DMS53 treated with DMSO at 0.1 percent for 48 hours (cell line): ENCODE results near the gene TERF2IP.

ENCODE experiments used
- DNase-seq: peaks from one replicate; lab custom pipeline; 2025; ENCODE audit not compliant: unreplicated experiment; lab: John Stamatoyannopoulos, UW

Gene TERF2IP

DNA sequence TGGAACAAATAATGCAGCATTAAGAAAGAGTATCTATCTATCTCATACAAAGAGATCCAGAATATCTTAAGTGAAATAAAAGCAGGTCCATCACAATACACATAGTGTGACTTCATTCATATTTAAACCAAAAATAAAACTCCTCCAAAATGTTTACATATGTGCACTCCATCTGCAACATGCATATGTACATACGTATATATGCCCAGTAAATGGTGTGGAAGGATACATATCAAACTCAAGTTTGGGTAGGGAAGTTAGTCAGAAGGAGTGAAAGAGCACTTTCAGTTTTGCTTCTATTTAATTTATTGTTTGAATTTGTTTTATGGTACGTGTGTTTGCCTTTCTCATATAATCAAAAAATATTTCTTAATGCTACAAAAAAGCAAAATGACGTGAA lies 12.5 kb upstream of the TERF2IP start:
- no peak for DNase-seq

DNA sequence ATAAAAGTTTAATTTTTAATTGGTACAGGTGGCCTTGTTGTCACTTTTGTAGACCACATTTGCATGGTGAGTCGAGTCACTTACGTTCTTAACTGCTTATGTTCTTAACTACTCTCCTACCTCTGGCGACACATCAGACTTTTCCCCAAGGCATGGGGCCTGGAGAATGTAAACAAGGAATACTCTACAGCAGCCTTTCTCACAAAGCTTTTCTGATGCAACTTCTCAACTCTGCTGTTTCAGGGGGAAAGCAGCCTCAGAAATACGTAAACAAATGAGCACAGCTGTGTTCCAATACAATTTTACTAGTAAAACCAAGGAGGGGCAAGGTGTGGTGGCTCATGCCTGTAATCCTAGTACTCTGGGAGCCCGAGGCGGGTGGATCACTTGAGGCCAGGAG lies 7.0 kb upstream of the TERF2IP start:
- DNase-seq = no peak

DNA sequence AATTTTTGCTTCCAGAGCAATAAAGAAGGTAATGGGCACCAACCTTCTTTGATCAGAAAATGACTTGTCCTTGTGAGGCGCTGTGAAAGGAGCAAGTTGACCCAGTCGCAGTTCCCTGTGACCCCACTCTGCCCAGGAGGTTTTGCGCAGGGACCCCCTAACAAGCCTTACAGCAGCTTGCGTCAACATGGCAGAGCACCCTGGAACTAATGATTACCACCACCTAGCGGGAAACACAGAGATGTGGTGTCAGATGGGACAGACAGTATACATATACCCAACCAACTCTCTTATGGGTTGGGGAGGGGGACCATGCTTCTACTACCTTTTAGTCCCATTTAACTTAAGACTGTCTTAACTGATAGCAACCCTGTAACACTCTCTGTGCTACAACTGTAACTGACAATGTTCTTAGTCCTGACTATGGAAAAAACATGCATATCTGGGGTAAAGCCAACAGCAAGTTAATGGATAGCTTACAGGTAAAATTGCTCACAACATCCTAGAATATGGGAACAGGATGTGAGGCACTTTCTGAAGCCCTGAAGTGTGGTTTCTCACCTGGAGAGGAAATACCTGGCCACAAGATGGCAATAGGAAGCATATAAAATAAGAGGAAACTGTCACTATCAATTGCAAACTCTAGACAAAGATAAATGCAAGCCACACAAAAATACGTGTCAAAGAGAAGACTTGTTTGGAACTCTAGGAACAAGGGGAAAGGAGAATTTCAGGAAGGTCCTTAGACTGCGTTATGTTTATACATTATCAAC lies 3.1 kb upstream of the TERF2IP start:
- DNase-seq = no peak

DNA sequence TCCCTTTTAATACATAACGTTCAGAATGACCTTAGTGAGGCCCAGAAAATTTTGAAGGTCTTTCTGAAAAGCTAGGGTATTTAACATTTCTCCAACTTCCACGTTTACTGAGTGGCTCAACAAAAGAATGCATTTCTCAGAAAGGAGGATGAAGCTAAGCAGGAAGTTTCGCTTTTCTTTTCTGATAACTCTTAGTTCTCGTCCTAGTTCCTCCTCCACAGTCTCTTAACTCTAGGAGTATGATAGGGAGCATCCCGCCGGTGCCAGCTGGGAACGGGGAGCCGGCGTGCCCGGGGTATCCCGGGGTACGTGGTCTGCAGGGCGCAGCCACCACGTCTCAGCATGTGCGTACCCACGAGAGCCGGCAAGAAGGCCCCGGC lies 471 bp upstream of the TERF2IP start:
- DNase-seq = no peak

DNA sequence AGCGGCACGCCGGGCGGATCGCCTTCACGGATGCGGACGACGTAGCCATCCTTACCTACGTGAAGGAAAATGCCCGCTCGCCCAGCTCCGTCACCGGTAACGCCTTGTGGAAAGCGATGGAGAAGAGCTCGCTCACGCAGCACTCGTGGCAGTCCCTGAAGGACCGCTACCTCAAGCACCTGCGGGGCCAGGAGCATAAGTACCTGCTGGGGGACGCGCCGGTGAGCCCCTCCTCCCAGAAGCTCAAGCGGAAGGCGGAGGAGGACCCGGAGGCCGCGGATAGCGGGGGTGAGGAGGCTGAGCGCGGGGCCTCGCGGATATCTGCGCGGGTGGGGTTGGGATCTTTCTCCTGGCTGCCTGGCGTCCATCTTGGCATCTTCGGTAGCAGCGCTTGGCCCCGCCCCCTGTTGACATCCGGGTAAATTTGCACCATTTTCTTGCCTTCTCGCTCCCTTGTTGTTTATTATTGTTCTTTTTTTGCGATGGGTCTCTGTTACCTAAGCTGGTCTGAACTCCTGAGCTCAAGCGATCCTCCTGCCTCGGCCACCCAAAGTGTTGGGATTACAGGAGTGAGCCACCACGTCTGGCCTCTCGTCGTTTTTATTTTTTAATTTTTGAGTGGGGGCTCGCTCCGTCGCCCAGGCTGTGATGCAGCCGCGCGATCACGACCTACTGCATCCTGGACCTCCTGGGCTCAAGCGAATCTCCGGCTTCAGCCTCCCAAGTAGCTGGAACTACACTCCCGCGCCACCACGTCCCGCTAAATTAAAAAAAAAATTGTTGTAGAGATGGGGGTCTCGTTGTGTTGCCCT lies 898 bp downstream of the TERF2IP start:
- peak; percentile 27 for DNase-seq

DNA sequence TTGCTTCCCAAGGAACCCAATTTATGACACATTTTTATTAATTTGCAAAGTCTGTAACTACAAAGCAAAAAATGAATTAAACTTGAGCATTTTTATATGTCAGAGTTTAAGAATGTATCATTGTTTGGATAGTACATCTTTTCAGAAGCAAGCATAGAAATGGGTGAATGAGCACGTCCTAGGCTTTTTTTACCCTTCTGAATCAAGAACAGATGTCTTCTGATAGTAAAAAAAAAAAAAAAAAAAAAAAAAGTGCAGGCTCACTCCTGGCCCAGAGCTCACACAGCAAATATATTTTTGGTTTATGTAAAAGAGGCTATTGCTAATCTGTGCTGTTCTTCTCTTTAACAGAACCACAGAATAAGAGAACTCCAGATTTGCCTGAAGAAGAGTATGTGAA lies 6.3 kb downstream of the TERF2IP start:
- no peak for DNase-seq

DNA sequence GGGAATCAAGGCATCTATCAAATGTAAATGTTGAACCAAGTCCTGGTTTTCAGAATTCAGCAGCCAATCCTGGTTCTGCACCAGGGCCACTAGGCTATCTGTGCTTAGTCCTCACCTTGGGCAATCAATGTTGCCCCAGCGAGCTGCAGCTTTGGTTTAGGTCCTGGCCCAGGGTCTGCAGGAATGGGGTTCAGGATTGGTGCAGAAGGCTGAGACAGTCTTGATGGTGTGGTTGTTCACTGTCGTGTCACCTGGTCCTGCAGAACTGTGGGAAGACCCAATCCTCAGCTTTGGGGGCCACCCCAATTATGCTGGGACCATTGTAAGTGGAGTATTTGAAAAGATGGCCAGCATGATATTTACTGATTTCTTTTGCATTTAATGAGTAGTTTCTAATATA lies 10.6 kb downstream of the TERF2IP start:
- no peak for DNase-seq

DNA sequence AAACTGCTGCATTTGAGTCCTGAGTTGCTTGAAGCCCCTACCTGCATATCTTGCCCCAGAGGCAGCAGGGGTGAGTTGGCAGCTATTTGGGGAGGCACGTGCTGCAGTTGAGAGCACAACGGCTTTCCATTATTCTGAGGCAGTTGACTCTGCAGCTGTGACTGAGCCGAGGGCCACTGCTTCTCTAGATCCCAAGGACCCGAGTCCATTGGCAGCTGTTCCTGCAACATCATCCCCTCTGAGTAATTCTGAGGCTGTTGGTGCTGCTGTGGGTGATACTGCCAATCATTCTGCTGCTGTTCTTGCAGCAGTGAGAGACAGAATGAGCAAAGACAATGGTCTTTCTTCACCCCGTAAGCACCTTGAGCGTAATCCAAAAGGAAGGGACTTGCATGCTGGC lies 12.7 kb downstream of the TERF2IP start:
- DNase-seq = no peak

DNA sequence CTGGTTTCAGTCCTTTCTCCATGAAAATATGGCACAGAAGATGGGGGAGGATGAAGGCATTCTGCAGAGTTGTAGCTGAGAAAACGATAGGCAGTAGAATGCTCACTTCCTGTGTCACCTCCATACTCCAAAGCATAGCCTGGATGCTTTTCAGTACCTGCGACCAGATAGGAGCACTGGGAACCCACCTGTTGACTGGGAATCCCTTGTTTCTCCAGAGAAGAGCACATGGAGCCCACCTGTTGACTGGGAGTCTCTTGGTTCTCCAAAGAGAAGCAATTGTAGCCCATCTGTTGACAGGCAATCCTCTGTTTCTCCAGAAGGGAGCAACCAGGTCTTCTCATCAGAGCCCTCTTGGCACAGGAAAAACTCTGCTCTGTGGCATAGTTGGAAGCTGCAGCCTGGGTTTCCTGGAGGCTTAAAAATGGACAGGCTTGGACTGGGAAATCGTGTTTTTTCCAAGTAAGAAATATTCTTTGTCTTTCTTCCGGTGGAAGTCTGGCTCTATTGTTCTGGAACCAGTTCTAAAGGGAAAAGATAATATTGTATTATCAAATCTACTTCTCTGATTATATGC lies 13.2 kb downstream of the TERF2IP start:
- no peak for DNase-seq

DNA sequence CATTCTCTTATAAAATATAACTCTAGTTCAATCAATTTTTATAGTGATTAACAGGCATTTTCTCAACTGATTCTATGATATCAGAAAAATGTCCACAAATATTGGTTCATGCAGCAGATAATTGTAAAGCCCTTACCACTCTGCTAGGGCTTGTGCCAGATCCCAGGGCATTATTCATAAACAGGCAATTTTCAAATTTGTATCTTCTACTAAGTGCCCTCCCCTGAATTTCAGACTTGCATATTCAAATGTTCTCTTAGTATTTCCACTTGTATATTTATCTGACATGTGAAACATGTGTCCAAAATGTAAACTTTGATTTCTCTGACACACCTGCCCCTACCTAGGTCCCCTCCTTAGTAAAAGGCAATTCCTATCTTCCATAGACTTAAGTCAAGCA lies 19.9 kb downstream of the TERF2IP start:
- DNase-seq = no peak

DNA sequence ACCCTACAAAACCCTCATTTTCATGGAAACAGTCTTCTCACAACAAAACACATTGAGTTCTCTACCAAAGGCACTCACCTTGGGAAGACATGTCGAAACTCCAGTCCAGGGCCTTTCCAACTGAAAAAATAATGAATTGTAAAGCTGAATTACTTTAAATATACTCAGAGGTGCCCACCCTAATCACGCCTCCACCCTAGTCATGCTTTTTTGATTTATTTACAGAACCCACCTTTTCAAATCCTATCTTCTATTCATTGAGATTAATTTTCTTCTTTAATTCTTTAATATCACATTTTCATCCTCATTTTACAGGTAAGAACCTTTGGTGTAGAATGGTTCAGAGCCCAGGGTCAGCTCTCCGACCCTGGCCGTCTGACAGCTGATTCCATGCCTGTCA lies 29.3 kb downstream of the TERF2IP start, which contains the start of gene CPHXL2:
CPHXL2 (minus strand) TSS at position 101 of the 400 bp plus-strand sequence; CDS start at position 91, 10 bp downstream.
- DNase-seq = no peak

DNA sequence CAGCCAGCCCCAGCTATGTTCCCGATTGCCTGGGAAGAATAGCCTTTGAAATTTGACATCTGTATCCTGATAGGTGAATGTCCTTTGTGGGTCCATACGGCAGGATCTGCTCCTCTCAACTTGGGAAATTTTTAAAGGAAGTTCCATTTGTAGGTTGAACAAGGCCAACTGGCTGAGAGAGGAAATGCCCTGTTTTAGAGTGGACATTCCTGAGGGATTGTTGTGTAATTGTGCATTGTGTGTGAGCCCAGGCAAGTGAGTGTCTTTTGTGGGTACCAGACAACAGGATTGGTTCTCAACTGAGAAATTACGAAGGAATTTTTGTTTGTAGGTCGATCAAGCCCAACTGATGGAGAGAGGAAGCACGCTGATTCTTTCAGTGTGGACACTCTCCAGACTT lies 31.8 kb downstream of the TERF2IP start:
- DNase-seq = no peak

DNA sequence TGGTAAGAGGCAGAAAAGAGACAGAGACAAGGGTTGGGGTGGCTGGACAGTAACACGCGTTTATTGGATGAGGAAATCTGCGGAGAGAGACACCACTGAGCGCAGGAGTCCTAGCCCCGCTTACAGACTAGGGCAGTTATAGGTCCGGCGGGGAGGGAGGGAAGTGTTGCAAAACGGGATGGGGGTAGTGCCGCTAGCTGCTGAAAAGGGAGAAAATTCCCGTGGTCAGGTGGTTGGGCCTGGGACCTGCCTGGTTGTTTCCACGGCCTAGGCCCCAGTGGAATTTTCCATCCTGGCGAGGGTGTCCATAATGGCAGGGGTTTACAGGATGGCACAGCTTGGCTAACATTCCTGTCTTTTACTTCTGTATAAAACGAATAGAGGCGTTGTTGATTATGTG lies 34.7 kb downstream of the TERF2IP start:
- DNase-seq = no peak

DNA sequence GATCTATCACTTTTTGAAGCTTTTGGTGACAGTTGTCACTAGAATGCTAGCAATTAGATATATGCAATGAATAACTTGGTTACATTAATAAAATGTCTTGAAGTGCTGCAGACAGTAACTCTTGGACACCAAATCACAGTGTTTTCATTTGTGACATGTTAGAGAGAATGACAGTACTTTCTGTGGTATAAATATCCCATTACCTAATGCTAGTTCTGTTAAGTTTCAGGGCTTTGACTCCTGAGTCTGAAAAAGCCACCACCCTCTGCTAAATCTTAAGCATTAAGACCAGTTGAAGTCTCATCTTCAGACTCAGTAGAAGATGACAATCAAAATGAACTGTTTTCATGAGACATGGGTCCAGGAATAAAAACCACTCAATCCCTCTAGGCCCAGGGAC lies 39.8 kb downstream of the TERF2IP start:
- no peak for DNase-seq

DNA sequence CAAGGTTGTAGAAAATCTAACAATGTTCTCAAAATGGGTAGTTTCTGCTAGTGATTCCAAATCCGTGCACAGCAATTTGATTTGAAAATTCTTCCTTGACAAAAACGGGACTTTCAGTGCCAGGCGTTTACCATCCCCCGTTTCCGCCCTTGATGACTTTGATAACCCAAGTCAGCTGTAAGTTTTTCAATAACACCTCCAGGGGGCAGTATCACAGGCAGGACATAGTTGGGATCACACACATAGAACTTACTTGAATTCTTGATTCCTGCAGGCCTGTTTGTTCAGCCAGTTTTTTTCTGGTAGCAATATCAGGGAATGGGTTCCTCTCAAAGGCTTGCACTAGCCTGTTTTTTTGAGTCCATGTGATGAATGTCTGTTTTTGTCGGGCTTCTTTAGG lies 48.1 kb downstream of the TERF2IP start:
- no peak for DNase-seq

DNA sequence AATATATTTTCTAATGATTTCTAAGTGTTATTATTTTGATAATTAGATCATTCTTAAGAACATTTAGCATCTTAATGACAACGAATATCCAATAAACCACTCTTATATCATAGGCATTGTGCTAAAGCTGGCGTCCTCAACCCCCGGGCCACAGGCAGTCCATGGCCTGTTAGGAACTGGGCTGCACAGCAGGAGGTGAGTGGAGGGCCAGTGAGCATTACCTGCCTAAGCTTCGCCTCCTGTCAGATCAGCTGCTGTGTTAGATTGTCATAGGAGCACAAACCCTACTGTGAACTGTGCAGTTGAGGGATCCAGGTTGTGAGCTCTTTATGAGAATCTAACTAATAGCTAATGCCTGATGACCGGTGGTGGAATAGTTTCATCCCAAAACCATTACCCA lies 50.0 kb downstream of the TERF2IP start:
- no peak for DNase-seq

DNA sequence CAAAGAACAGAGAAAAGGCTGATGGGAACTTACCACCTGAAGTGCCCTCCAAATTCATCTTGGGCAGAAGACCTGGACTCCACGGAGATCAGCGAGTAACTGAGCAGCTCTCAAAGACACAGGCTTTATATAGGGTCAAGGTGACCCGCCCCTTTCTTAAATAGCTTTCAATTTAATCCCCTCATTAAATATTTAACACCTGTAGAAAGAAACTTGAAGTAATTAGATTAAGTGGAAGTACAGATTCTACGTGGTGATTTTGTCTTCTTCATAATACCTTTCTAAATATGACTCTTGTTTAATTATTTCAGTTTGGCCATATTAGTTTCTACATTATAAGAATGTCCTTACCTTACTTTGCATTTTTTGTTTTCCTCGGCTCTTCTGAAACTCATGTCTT lies 53.8 kb downstream of the TERF2IP start, which contains the start of gene DUXB:
DUXB (minus strand) TSS at position 101 of the 400 bp plus-strand sequence; CDS start at position 58, 43 bp downstream.
- DNase-seq = no peak

DNA sequence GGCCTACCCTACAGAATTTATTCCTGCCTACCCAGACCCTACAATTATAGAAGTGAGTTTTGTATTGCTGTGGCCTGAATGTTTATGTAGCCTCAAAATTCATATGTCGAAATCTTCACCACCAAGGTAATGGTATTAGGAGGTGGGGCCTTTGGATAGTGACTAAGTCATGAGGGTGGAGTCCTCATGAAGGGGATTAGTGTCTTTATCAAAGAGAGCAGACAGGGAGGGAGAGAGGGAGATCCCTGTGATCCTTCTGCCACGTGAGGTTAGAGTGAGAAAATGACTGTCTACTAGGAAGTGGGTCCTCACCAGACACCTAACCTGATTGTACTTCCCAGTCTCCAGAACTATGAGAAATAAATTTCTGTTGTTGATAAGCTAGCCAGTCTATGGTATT lies 54.7 kb downstream of the TERF2IP start:
- DNase-seq = no peak

DNA sequence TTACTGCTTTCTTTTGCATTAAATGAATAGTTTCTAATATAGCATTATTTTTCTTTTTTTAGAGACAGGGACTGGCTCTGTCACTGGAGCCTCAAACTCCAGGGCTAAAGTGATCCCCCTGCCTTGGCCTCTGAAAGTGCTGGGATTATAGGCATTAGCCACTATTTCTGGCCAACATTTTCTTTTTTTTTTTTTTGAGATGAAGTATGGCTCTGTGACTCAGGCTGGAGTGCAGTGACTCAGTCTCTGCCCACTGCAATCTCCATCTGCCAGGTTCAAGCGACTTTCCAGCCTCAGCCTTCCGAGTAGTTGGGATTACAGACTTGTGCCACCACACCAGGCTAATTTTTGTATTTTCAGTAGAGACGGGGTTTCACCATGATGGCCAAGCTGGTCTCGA lies 55.7 kb downstream of the TERF2IP start:
- no peak for DNase-seq
